ENCODE data around the gene DACT3.

The DACT3 gene, protein sequence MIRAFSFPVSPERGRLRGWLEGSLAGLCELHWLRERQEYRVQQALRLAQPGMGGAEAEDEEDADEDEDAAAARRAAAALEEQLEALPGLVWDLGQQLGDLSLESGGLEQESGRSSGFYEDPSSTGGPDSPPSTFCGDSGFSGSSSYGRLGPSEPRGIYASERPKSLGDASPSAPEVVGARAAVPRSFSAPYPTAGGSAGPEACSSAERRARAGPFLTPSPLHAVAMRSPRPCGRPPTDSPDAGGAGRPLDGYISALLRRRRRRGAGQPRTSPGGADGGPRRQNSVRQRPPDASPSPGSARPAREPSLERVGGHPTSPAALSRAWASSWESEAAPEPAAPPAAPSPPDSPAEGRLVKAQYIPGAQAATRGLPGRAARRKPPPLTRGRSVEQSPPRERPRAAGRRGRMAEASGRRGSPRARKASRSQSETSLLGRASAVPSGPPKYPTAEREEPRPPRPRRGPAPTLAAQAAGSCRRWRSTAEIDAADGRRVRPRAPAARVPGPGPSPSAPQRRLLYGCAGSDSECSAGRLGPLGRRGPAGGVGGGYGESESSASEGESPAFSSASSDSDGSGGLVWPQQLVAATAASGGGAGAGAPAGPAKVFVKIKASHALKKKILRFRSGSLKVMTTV

DNA sequence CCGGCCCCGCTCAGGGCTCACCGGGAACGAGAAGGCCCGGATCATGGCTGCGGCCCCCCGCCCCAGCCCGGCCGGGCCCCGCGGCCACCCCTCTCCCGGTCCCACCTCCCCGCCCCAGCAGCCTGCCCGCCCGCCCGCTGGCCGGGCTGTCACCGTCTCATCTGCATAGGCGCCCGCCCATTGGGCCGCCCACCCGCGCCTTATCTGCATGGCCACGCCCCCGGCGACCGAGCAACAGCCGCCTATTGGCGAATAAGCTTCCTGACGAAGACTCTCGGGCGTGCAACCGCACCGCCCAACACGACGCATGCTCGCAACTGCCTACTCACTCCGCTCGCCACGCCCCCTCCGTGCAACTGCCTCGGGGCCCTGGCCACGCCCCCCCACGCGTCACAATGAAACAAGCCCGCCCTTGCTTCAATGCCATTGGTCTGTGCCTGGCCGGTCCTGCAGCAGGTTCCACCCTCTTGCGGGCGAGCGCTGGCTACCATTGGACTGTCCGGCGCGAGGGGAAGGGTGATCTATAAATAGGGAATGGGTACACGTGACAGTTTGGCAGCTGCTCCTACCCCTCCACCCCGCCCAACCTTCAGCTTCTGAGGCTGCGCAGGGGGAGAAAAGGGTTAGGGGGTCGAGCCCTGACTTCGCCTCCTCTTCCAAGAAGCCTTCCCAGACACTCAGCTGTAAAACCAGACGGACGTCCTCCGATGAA, at the start of gene DACT3:
TSS of gene DACT3 (minus strand) at position 163 of the 712 bp plus-strand sequence. CDS start at position 45, 118 bp downstream.
- peak; percentile 100 for DNase-seq

DNA sequence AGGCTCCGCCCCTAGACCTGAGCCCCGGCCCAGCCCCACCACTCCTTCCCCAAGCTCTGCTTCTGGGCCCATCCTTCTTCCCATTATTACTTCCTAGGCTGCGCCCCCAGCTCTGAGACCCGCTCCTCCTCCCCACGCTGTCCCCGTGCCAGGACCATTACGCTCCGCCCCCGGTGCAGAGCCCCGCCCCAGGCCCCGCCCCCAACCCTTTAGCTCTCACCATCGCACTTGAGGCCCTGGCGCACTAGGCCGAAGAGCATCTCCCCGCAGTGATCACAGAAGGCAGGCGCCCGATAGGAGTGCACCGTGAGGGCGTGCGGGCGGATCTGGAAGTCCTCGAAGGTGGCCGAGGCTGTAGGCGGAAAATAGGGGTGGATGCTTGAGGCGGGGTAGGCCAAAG, 49.7 kb upstream of the DACT3 start:
- no peak for DNase-seq

DNA sequence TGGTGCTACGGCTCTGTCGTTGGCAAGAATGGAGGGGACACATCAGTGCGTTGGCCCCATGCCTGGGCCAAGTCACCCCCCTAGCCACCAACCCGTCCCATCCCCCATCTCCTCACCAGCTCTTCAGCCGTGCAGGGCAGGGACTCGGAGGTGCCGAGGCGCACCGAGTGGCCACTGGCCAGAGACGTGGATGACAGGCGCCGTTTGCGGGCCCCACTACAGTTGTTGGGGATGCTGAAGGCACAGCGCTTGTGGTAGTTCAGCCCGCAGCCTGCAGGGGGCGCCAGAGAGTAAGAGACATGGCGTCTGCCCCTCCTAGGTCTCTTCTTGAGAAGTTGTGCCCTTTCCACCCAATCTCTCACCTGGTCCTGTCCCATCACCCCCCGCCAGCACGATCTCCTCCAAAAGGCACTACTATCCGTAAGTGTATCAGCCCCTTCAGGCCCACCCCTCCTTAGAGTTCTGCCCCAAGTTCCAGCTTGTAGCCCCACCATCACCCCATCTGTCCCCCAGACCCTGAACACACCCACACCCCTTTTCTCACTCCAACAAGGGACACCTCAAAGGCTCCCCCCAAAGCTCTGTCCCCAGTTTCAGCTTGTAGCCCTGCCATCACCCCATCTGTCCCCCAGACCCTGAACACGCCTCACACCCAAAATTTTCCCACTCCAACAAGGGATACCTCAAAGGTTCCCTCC, 43.5 kb upstream of the DACT3 start:
- peak; percentile 67 for DNase-seq

DNA sequence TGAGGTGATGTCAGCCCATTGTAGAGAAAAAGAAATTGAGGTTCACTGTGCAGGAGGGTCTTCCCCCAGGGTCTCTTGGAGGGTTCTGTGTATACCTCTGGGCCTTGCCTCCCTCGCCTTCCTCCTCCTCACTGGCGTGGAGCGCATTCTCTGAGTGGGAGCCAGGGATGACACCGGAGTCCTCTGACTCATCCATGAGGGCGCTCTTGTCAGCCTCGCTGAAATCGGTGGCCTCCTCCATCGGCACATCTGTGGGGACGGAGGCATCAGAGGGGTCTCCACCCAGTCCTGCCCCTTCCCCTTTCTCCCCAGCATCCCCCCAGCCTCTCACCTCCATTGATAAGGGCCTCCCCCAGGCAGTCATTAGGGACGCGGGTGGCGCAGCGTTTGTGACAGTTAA, 39.7 kb upstream of the DACT3 start:
- DNase-seq: no peak

DNA sequence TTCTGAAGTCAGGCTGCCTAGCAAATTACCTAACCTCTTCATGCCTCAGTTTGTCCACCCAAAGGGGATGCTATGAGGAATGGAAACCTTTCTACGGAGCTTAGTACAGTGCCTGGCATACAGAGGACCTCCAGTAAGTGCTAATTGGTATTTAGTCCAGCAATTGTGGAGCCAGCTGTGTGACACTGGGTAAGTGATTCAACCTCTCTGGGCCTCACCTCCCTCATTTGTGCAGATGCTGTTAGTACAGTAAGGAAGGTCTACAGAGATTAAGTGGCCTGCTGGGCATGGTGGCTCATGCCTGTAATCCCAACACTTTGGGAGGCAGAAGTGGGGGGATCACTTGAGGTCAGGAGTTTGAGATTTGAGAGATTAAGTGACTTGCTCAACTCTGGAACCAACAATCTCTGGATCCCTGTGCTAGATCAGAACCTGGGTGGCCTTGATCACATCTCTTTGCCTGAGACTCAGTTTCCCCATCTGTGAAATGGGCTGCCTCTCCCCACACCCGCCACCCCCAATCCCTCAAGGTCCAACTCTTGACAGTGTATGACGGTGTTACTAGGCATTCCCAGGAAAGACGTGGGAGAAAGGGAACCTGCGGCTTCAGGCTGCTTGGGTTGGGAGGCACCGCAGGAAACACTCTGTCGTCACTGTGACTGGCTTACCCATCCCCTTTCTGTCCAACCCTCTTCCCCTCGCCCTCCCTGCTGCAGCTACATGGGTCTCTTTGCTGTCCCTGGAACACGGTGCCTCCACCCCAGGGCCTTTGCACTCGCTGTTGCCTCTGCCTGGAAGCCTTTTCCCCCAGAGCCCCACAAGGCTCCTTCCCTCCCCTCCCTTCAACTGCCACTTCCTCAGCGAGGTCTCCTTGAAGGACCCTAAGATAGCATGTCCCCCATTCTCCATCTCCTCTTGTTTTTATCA, 37.7 kb upstream of the DACT3 start:
- no peak for DNase-seq

DNA sequence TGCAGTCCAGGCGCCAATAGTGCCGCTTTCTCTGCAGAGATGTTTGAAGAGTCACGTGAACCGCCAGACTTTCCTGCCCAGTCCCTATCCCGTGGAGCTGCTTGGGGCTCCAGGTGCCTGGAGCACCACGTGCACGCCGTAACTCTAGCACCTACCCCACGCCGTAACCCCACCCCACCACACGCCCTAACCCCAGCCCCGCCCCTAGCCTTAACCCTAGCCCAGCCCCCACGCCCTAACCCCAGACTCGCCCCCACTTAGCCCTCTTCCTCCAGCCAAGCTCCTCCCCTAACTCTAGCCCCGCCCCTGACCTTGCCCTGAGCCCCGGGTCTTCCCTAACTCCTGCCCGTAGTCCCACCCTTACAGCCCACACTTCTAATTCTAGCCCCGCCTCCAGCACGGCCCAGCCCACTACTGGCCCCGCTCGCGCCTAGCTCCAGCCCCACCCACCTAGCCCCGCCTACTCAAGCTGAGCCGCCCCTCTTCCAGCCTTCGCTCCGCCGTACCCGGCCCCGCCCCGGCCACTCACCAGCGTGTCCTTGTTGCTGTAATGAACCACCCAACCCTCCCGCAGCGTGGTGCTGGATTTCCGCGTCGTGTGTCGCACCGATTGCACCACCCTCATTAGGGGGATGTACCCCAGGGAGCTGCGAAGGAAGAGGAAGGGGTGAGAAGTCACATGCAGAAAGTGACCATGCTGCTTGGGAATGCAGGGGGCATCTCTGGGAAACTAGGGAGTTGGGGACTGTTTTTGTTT, 36.4 kb upstream of the DACT3 start:
- DNase-seq: peak; percentile 98

DNA sequence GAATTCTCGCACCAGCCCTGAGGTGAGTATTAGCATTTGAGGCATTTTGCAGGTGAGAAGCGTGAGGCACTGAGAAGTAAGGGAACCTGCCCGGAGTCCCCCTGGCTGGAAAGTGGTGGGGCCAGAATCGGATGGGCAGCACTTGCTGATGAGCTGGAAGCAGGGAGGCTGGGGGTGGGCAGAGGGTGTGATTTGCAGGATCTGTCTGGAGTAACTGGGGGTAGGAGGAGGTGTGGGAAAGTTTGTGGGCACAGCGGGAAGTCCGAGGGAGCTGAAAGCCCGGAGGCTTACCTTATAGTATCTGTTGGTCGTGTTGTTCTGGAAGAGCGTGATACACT, 35.9 kb upstream of the DACT3 start:
- no peak for DNase-seq

DNA sequence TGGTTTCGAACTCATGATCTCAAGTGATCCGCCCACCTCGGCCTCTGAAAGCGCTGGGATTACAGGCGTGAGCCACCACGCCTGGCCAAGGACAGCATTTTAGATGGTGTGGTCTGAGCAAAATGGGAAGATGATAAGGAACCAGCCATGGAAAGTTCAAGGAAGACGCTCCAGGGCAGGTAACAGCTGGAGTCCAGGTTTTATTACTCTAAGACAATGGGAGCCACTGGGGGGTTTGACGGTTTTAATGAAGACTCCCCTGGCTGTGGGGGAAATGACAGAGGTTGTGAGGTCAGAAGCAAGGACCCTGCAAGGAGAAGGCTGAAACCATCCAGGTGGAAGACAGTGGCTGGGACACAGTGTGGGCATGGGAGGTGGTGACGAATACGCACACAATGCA, 35.1 kb upstream of the DACT3 start:
- DNase-seq: no peak

DNA sequence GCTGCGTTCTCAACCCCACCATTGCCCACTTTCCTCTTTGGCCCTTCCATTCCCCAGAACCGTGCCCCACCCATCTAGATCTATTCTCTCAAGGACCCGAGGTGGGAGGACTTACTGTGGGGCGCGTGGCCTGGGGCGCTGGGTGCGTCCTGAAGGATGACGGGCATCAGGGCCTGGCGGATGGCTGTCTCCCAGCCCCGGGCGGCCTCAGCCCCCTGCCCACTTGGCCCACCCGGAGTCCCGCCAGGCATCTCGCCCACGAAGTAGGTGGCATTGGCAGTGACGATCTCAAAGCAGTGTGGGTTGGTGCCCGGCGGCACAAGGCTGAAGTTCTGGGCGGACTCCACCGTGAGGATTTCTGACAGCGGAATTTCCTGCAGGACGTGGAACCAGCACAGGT, 32.8 kb upstream of the DACT3 start:
- no peak for DNase-seq

DNA sequence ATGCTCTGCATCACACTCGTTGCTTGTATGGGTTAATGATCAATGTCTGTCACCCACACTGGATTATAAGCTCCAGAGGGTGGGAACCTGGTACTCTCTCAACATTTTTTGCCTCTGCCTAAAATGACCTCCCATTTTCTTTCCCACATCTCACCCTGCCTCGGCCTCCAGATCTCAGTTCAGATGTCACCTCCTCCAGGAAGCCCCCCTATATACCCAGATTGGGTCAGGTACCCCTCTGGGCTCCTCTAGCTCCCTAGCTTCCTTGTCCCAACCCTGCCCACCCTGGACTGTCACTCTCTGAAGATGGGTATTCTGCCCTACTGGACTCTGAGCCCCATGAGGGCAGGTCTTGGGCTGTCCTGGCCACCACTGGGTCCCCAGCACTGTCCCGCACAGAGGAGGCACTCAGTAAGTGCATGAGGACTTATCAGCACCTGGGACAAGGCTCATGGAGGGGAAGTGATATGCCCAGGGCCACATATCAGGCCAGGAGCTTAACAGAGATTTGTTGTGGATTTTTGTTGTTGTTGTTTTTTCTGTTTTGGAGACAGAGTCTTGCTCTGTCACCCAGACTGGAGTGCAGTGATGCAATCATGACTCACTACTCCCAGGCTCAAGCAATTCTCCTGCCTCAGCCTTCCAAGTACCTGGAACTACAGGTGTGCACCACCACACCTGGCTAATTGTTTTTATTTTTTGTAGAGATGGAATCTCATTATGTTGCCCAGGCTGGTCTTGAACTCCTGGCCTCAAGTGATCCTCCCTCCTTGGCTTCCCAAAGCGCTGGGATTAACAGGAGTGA, 32.1 kb upstream of the DACT3 start:
- no peak for DNase-seq

DNA sequence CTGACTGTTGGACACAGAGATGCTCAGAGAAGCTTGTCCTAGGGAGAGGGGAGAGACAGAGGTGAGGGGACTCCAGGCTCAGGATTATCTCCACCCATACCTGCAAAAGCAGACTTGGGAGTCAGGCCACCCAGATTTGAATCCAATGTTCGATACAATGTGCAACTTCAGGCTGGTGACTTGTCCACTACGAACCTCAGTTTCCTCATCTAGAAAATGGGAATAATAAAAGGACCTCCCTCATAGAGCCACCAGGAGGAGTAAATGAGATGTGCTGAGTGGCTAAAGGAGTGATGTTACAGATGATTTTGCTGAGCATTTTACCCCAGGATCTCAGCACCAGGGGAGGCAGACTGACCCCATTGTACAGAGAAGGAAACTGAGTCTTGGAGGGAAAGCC, 31.0 kb upstream of the DACT3 start:
- no peak for DNase-seq

DNA sequence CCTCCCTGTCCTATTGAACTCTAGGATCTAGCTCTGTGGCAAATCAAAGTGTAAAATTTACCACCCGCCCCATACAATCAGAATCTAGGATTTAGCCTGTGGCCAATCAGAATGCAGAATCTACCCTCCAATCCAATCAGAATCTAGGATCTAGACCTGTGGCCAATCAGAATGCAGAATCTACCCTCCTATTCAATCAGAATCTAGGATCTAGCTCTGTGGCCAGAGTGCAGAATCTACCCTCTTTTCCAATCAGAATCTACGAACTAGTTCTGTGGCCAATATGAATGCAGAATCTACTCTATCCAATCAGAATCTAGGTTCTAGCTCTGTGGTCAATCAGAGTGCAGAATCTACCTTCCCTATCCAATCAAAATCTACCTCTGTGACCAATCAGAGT, 30.1 kb upstream of the DACT3 start:
- DNase-seq: no peak

DNA sequence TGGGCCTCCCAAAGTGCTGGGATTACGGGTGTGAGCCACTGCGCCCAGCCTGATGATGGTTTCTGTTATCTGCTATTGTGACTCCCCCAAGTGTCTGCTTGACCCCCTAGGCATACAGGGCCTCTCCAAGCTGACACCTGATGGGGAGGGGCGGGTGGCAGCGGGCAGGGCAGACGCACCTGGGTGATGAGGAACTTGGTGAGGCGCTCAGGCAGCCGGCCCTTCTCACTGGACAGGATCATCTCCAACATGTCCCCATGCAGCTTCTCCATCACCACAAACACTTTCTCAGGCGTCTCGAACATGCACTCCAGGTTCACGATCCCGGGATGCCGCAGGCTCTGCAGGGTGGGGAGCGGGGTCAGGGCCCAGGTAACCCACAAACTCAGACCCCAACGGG, 28.4 kb upstream of the DACT3 start:
- DNase-seq: no peak

DNA sequence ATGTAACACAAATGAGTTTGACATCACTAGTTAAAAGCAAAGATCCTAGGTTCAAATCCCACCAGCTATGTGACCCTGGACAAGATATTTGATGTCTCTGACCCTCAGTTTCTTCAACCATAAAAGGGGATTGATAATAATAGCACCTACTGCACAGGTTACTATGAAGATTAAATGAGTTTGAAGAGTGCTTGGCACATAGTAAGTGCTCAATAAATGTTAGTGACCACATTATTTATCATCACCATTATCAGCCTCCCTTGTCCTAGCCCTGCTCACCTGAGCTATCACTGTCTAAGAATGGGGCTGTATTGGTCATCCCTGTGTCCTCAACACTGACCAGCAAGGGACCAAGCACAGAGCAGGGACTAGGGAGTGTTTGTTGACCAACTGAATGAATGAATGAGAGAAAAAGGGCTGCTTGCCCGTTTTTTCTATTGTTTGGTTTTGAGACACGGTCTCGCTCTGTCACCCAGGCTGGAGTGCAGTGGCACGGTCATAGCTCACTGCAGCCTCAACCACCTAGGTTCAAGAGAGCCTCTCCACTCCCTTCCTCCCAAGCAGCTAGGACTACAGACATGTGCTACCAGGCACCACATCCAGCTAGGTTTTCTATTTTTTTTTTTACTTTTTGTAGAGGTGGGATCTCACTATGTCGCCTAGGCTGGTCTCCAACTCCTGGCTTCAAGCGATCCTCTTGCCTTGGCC, 26.6 kb upstream of the DACT3 start:
- DNase-seq: no peak

DNA sequence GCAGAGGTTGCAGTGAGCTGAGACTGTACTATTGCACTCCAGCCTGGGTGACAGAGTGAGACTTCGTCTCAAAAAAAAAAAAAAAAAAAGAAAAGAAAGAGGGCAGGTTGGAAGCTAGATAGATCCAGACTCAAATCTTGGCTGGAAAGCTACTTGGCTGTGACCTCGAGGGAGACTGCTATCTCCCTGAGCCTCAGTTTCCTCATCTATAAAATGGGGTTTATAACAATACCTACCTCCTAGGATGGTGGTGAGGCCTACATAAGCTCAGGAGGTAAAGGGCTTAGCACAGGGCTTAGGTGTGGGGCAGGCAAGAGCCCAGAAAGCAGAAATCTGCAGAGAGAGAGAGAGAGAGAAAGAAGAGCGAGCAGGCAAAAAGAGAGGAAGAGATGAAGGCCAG, 24.2 kb upstream of the DACT3 start:
- DNase-seq: no peak

DNA sequence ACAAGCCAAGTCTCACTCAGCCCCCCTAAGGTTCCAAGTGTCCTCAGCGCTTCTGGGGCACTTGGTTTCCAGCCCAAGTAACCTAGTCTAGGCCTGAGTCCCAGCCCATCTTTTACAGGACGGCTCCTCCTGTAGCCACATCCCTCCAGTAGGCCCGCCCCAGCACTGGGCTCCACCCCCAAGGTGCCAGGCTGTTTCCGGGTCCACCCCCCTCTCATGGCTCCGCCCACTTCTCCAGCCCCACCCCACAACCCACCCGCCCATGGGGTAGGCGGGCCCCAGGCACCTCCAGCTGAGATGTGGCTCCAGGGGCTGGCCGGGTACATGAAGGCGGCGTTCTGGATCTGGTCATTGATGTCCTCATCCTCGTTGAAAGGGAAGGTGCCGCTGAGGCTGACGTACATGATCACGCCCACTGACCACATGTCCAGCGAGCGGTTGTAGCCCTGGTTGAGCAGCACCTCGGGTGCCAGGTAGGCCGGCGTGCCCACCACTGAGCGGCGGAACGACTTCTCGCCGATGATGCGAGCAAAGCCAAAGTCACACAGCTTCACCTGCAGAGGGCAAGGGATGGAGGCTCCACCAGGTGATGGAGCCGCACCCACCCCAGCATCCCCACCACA, 17.2 kb upstream of the DACT3 start:
- no peak for DNase-seq

DNA sequence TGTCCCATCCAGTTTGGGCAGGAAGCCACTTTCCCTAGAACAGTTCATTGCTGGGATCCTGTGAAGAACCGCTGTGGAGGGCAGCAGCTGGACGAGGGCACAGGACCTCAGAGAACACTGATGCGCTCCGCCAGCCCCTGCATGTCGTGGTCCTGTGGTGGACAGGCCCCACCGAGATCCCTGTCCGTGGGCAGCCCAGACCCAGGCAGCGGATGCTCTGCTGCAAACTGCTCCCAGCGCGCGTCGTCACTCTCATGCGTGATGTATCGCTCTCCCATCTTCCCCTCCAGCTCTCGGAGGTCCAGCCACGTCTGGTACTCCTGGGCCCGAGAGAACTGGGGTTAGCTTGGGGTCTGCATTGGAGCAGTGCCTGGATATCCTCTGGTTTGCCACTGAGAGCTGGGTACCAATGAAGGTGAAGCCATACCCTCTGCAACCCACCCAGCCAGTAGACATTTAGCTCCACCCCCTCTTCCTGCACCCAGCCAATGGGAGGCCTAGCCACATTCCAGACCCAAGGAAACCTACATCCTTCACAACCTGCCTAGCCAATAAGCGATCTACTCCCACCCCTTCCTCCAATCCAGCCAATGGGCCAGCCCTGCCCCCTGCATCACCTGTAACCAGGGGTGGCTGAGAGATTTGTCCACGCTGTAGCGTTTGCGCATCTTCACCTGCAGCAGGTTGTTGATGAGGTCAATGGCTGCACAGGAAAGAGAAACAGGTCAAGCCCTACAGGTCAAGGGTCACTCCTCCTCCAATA, 13.6 kb upstream of the DACT3 start:
- DNase-seq: no peak

DNA sequence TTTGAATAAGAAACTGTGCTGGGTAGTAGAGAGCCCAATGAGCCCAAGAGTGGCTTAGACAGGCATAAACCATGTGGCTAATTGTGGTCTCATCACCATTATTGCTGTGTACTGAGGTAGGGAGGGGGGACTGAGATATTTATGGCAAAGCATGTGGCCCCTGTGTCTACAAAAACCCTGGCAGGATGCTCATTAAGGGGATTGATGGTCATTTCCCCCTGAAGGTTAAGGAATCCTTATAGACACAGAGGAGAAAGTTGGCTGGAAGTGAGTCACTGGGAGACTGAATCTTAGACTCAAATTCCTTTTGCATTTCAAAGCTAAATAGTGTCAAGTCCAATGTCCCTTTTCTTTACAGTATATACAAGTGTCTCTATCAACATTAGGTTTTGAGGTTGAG, 9.8 kb upstream of the DACT3 start:
- DNase-seq: no peak

DNA sequence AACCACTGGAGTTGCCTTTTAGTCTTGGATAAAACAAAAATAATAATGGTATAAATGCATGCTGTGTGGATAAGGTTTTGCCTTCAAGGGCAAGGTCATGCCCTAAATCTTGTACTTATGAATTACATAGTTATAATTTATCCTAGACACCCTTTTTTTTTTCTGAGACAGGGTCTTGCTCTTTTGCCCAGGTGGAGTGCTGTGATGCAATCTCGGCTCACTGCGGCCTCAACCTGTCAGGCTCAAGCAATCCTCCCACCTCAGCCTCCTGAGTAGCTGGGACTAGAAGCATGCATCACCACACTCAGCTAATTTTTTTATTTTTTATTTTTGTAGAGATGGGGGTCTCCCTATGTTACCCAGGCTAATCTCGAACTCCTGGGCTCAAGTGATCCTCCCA, 7.7 kb upstream of the DACT3 start:
- DNase-seq: no peak
